GM21390 (cell line): ENCODE results near the gene SREBF2.
A peak's percentile ranks its signal among the peaks of the same experiment; 100 is the strongest.
"Not testable (repeated sequence)": the region's sequence is repeated elsewhere in the genome, so short reads cannot be mapped to it uniquely, and the experiment has no call there.

Experiments
- ATAC-seq: cut with Tn5 transposase; IDR thresholded peaks from one replicate; pipeline ENCODE4 v1.9.1; 2021; ENCODE audit not compliant: unreplicated experiment

SREBF2 gene

GRCh38 chr22:41940832-41941765 lies 108.2 kb downstream of the SREBF2 start:
- ATAC-seq: no peak

DNA sequence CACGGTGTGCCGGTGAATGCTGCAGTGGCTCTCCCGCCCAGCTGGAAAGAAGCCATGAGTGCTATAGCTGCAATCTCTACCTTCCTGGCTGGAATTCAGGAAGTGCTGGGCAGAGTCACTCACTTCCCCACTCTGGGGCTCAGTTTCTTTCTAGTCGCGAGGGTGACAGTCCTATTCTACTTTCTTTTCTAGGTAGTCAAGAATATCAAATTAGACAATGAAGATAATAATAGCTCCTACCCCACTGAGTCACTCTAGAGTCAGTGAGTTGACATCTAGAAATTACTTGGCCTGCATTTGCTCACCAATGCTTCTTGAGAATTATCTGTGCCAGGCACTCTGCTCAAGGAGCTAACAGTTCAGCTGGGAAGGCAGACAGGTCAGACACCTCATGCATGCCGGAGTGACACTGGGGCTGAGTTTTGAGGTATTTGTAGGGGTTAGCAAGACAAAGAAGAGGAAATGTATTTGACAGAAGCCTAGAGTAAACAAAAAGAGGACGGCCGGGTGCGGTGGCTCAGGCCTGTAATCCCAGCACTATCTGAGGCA lies 110.8 kb downstream of the SREBF2 start:
- no peak for ATAC-seq

- ATAC-seq: peak; percentile 78
These were observed 113.9 kb downstream of the SREBF2 start, which contains the start of gene CENPM for GRCh38 chr22:41946629-41947423. TSS of gene CENPM (minus strand) at chr22:41947152. CDS start at chr22:41947076, 76 bp downstream.

DNA sequence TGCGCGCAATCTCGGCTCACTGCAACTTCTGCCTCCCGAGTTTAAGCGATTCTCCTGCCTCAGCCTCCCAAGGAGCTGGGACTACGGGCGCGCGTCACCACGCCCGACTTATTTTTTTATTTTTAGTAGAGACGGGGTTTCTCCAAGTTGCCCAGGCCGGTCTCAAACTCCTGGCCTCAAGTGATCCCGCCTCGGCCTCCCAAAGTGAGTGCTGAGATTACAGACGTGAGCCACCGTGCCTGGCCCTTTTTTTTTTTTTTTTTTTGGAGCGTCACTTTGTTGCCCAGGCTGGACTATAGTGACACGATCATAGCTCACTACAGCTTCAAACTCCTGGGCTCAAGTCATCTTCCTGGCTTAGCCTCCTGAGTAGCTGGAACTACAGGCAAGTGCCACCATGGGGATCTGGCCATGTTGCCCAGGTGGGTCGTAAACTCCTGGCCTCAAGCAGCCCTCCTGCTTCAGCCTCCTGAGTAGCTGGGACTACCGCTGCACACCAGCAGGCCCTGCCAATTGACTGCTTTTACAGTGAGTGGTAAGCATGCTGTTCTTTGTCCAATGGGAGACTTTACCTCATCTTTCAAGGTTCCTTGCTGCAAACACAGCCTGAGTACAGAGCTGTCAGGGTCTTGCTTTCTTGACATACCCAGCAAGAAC lies 114.6 kb downstream of the SREBF2 start:
- ATAC-seq: no peak

DNA sequence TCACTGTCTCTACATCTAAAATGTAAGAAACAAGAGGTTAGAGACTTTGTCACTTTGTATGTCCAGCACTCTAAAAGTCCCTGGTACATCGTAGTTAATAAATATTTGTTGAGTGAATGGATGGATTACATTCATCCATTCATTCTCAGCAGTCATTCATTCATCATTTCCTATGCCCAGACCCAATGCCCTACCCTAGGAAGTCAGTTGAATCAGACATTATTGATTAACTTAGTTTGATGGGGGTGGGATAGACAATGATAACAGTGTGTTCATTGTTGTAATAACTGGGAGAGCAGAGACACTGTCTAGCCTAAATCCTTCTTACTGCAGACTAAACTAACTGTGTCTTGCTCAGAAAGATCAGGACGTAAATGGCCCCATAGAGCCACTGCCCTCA lies 115.2 kb downstream of the SREBF2 start:
- ATAC-seq: no peak

DNA sequence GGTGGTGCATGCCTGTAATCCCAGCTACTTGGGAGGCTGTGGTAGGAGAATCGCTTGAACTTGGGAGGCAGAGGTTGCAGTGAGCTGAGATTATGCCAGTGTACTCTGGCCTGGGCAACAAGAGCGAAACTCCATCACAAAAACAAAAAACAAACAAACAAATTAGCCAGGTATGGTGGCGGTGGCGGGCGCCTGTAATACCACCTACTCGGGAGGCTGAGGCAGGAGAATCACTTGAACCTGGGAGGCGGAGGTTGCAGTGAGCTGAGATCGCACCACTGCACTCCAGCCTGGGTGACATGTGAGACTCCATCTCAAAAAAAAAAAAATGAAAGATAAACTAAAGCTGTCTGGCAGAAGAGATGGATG lies 116.0 kb downstream of the SREBF2 start:
- ATAC-seq: not testable (repeated sequence)

GRCh38 chr22:41949297-41949965 lies 116.5 kb downstream of the SREBF2 start:
- no peak for ATAC-seq

DNA sequence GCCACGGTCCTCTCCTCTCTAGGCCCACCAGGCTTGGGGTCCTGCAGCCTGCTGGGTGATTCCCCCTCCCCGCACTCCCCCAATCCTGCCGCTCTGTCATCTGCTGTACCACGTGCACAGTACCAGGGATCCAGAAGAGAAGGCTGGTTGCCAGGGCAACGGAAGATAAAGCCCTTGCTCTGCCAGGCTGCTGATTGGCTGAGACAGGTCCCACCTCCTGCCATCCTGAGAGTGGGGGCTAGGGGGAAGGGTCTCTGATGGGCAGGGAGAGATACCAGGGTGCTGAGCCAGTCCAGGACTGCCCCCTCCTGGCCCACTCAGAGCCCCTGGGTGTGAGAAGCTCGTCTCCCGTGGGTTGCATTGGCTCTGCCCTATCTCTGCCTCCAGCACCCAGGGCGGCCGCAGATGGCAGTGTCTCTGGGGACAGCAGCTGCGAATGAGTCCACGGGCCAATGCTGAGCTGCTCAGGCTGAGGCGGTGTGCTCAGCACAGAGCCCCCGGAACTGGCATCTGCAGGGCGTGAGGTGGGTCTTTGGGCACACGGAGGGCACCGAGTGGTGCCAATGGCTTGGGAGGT lies 119.1 kb downstream of the SREBF2 start, which contains the start of gene SMIM45:
TSS of gene SMIM45 (plus strand) at position 253 of the 577 bp plus-strand sequence.
- no peak for ATAC-seq

GRCh38 chr22:41952713-41953112 lies 119.8 kb downstream of the SREBF2 start:
- no peak for ATAC-seq
